Skeletal muscle tissue (tissue), 4 donors: Measurements from ENCODE around the gene IGSF6. TPM values are rescaled to one million over a fixed set of nuclear protein-coding genes. Genes with fewer than 3 reads are reported as not detected.
"Not testable (repeated sequence)": the region's sequence is repeated elsewhere in the genome, so short reads cannot be mapped to it uniquely, and the experiment has no call there.

Source experiments
- H3K27ac ChIP-seq: one replicate; pipeline ENCODE4 v1.7.0; 2013; ENCODE audit warnings: mild to moderate bottlenecking, low read depth, low read length, inconsistent platforms
- H3K27me3 ChIP-seq, 3 donors: one replicate each; pipeline ENCODE4 v1.7.0; 2013; ENCODE audit warnings: low read length in 3 of 3; ENCODE audit not compliant: control insufficient read depth in 3 of 3, insufficient read depth in 3 of 3
- H3K36me3 ChIP-seq, 3 donors: one replicate each; pipeline ENCODE4 v1.7.0; 2013; ENCODE audit warnings: low read length in 3 of 3; ENCODE audit not compliant: control insufficient read depth in 3 of 3, insufficient read depth in 3 of 3
- H3K4me1 ChIP-seq, 3 donors: one replicate each; pipeline ENCODE4 v1.7.0; 2013; ENCODE audit warnings: low read length in 3 of 3, mild to moderate bottlenecking in 3 of 3; ENCODE audit not compliant: control insufficient read depth in 3 of 3, insufficient read depth in 3 of 3
- H3K4me3 ChIP-seq, 3 donors: one replicate each; pipeline ENCODE4 v1.7.0; 2013; ENCODE audit warnings: low read length in 3 of 3
- H3K9ac ChIP-seq, 3 donors: one replicate each; pipeline ENCODE4 v1.7.0; 2013; ENCODE audit warnings: low read length in 3 of 3, mild to moderate bottlenecking in 3 of 3, moderate library complexity in 2 of 3, low read depth in 1 of 3
- H3K9me3 ChIP-seq, 3 donors: one replicate each; pipeline ENCODE4 v1.7.0; 2013; ENCODE audit warnings: low read length in 3 of 3; ENCODE audit not compliant: control insufficient read depth in 3 of 3
- total RNA-seq: library from RNA; depleted of rRNA; stranded (reverse); fragments of >200 nt; gene quantifications from one replicate; pipeline ENCODE4 v1.2.3, GENCODE V29; 2014
- donor health status: Osteomylitis.

Gene IGSF6
- total RNA-seq, 1 donor from 2014 or later: 3.1 TPM

DNA sequence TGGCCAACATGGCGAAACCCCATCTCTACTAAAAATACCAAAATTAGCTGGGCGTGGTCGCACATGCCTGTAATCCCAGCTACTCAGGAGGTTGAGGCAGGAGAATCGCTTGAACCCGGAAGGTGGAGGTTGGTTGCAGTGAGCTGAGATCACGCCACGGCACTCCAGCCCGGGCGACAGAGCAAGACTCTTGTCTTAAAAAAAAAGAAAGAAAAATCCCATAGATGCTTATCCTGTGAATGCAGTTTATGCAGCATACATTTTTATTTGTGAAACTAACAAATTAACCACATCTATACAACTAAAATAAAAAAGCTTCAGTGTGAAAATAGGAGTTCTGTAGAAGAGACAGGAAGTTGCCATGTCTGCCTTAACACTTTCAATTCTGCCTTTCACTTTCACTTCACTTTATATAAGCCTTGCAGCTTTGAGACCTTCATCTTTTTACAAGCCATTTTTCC lies 7.1 kb downstream of the IGSF6 start:
- no peaks in the 10 kb centered on the region for H3K9me3 ChIP-seq
- no peaks in the 10 kb centered on the region for H3K27me3 ChIP-seq
- peak overlapping the region; percentile 62 for H3K27ac ChIP-seq
- H3K4me3 ChIP-seq: peak overlapping the region in 2 of 3 donors; percentile 11 to 62
- peaks cover 0 to 6% (median 0%) of the 10 kb centered on the region in 3 donors for H3K36me3 ChIP-seq
- peak overlapping the region in 2 of 3 donors; percentile 40 for H3K9ac ChIP-seq
- H3K4me1 ChIP-seq: peaks cover 11 to 18% (median 16%) of the 10 kb centered on the region in 3 donors

DNA sequence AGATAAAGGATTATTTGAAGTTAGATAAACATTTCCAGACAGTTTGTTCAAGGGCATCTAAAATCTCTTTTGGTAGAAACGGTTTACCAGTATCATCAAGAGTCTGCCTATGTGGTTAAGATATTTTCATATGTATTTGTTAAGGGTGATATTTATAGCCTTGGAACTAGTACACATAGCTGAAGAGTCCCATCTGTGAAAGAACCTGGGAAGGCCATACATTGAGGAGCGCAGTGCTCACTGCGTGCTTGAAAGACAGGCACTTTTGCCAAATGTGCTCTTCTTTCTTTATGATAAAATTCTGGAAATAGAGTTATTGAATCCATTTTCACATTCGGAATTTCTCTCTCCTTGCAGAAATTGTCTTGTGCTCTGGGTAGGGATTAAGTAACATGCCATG lies 7.7 kb downstream of the IGSF6 start:
- Histone ChIP-seq H3K27ac (peak overlapping the region; percentile 62), H3K9ac (no peak overlapping the region), H3K4me3 (no peak overlapping the region), H3K9me3 (no peaks in the 10 kb centered on the region), H3K4me1 (peaks cover 11 to 18% (median 16%) of the 10 kb centered on the region in 3 donors), H3K27me3 (no peaks in the 10 kb centered on the region), H3K36me3 (peaks cover 0 to 6% (median 0%) of the 10 kb centered on the region in 3 donors)

DNA sequence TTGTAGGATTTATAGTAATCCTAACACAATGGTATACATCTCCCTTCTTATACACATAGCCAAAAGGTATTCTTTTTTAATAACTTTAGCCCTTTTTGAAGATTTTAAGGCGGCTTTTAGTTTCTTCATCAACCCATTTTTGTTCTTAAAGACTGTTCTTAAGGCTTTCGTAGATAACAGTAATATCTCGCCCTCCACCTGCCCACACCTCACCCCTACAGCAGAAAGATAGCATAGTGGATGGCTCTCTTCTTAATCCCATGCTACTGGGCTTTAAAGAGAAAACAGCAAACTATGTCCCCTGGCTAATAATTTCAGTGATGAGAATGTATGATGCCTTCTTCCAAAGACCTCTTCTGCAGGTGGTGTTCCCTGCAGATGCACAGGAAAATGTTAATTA lies 8.6 kb downstream of the IGSF6 start:
- Histone ChIP-seq H3K4me1 (peaks cover 11 to 18% (median 12%) of the 10 kb centered on the region in 3 donors), H3K27ac (no peak overlapping the region), H3K36me3 (peaks cover 0 to 6% (median 0%) of the 10 kb centered on the region in 3 donors), H3K4me3 (no peak overlapping the region), H3K9me3 (no peaks in the 10 kb centered on the region), H3K27me3 (no peaks in the 10 kb centered on the region), H3K9ac (no peak overlapping the region)

GRCh38 chr16:21642861-21643260 lies 9.5 kb downstream of the IGSF6 start:
- no peak overlapping the region for H3K4me3 ChIP-seq
- H3K4me1 ChIP-seq: peaks cover 11 to 18% (median 12%) of the 10 kb centered on the region in 3 donors
- H3K27me3 ChIP-seq: no peaks in the 10 kb centered on the region
- no peak overlapping the region for H3K27ac ChIP-seq
- peaks cover 0 to 6% (median 0%) of the 10 kb centered on the region in 3 donors for H3K36me3 ChIP-seq
- no peak overlapping the region for H3K9ac ChIP-seq
- no peaks in the 10 kb centered on the region for H3K9me3 ChIP-seq

- Histone ChIP-seq H3K4me1 (peaks cover 11 to 13% (median 12%) of the 10 kb centered on the region in 3 donors), H3K27me3 (no peaks in the 10 kb centered on the region), H3K9ac (no peak overlapping the region), H3K36me3 (peaks cover 0 to 2% (median 0%) of the 10 kb centered on the region in 3 donors), H3K27ac (no peak overlapping the region), H3K9me3 (no peaks in the 10 kb centered on the region), H3K4me3 (no peak overlapping the region)
These were observed 10.5 kb downstream of the IGSF6 start for GRCh38 chr16:21641916-21642315.

- no peak overlapping the region for H3K9ac ChIP-seq
- H3K4me1 ChIP-seq: peaks cover 0 to 4% (median under 1%) of the 10 kb centered on the region in 3 donors
- no peaks in the 10 kb centered on the region for H3K36me3 ChIP-seq
- H3K4me3 ChIP-seq: no peak overlapping the region
- H3K27me3 ChIP-seq: no peaks in the 10 kb centered on the region
- no peak overlapping the region for H3K27ac ChIP-seq
- H3K9me3 ChIP-seq: no peaks in the 10 kb centered on the region
These were observed 12.9 kb downstream of the IGSF6 start for GRCh38 chr16:21639493-21639892.

GRCh38 chr16:21638573-21638975 lies 13.8 kb downstream of the IGSF6 start:
- Histone ChIP-seq H3K4me3 (no peak overlapping the region), H3K27me3 (no peaks in the 10 kb centered on the region), H3K9ac (no peak overlapping the region), H3K27ac (no peak overlapping the region), H3K4me1 (peaks cover 0 to 6% (median 4%) of the 10 kb centered on the region in 3 donors), H3K36me3 (no peaks in the 10 kb centered on the region), H3K9me3 (no peaks in the 10 kb centered on the region)

DNA sequence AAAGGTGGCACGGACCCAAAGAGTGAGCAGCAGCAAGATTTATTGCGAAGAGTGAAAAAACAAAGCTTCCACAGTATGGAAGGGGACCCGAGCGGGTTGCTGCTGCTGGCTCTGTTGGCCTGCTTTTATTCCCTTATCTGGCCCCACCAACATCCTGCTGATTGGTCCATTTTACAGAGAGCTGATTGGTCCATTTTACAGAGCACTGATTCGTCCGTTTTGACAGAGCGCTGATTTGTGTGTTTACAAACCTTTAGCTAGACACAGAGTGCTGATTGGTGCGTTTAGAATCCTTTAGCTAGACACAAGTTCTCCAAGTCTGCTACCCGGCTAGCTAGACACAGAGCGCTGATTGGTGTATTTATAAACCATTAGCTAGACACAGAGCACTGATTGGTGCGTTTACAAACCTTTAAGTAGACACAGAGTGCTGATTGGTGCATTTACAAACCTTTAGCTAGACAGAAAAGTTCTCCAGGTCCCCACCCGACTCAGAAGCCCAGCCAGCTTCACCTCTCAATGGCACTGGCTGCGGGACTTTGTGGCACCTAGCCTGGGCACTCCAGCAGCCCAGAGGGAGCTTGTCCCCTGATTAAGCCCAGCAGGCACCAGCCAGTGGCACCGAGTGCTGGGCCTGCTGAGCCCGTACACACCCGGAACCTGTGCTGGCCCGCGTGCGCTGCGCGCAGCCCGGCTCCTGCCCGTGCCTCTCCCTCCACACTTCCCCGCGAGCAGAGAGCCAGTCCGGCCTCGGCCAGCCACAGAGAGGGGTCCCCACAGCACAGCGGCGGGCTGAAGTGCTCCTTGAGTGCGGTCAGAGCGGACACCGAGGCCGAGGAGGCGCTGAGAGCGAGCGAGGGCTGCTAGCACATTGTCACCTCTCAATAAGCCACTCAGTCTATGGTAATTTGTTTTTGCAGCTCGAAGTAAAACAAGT lies 15.1 kb downstream of the IGSF6 start:
- Histone ChIP-seq H3K27me3 (no peaks in the 10 kb centered on the region), H3K9ac (no peak overlapping the region), H3K9me3 (no peaks in the 10 kb centered on the region), H3K36me3 (no peaks in the 10 kb centered on the region), H3K27ac (no peak overlapping the region), H3K4me3 (no peak overlapping the region), H3K4me1 (peaks cover 0 to 6% (median 4%) of the 10 kb centered on the region in 3 donors)

GRCh38 chr16:21635694-21636093 lies 16.7 kb downstream of the IGSF6 start:
- not testable (repeated sequence) for H3K9me3 ChIP-seq, H3K4me3 ChIP-seq, H3K4me1 ChIP-seq, H3K27me3 ChIP-seq, H3K36me3 ChIP-seq, H3K9ac ChIP-seq, H3K27ac ChIP-seq

DNA sequence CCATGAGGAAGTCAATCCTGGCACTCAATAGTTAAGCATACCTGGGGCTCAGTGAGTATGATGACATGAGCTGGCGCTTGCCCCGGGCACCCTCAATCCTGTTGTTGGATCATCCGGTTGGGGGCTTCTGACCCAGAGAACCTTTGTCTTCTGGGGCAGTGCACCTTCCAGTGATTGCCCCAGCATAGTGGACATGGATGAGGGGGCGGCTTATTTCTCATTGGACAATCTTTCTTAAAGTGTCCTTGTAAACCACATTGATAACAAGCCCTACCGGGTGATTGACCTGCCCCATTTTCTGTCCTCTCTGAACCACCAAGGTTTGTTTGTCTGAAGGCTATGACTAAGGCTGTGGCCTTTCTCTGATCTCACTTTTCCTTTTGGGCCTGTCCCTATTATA lies 18.2 kb downstream of the IGSF6 start:
- Histone ChIP-seq H3K27me3 (no peaks in the 10 kb centered on the region), H3K36me3 (peaks cover 0 to 2% (median 0%) of the 10 kb centered on the region in 3 donors), H3K4me1 (peaks cover 0 to 6% (median 4%) of the 10 kb centered on the region in 3 donors), H3K9me3 (no peaks in the 10 kb centered on the region), H3K4me3 (no peak overlapping the region), H3K9ac (no peak overlapping the region), H3K27ac (no peak overlapping the region)
